ENCODE data around the gene CELF5. TPM values are rescaled to one million over a fixed set of nuclear protein-coding genes. Genes with fewer than 3 reads are reported as not detected.

The CELF5 gene
- total and polyA plus RNA-seq, 10 of the 15 experiments (the other 5 are each of a cell fraction or from before 2014, with no cell fraction given) = 0.01 to 0.04 TPM; not detected in 8

GRCh38 chr19:3248728-3249326, 24.4 kb downstream of the CELF5 start (continued):
- TF ChIP-seq NKRF (conservative IDR thresholded peaks at IDR 0.05) = no peak
- TF ChIP-seq EED (IDR thresholded peaks at IDR 0.05; ENCODE audit: low read depth) = no peak
- no peak for TF ChIP-seq RUNX3 (IDR thresholded peaks at IDR 0.05; ENCODE audit: low read length)
- no peak for TF ChIP-seq CREM (IDR thresholded peaks at IDR 0.05; ENCODE audit: low read depth)

GRCh38 chr19:3249408-3249807, 24.9 kb downstream of the CELF5 start:
- ATAC-seq (peak; percentile 14; the same call in 1 of the 3 replicates), DNase-seq (ENCODE audit: low read depth, low spot score) (no peak), FAIRE-seq (no peak)
- Histone ChIP-seq H3K4me2 (ENCODE audit: control insufficient read depth, insufficient read depth) (no peak overlapping the region), H3K9me3 (replicated peaks; ENCODE audit: control insufficient read depth, insufficient read depth, low read length) (no peaks in the 10 kb centered on the region; the same call in 2 of the 3 replicates), H4K20me1 (ENCODE audit: control insufficient read depth, insufficient read depth) (no peaks in the 10 kb centered on the region), H3K9ac (ENCODE audit: control insufficient read depth, insufficient read depth, low read length) (no peak overlapping the region), H3K4me1 (ENCODE audit: control insufficient read depth, insufficient read depth, low read length) (no peaks in the 10 kb centered on the region), H3K27ac (ENCODE audit: control insufficient read depth, insufficient read depth) (no peak overlapping the region), H3K79me2 (ENCODE audit: control insufficient read depth, insufficient read depth, low read length) (no peaks in the 10 kb centered on the region), H3K27me3 (replicated peaks in 1 of 2; ENCODE audit: control insufficient read depth in 2 of 2, insufficient read depth in 2 of 2, low read length in 1 of 2) (no peaks in the 10 kb centered on the region), H2AFZ (ENCODE audit: control insufficient read depth, low read depth, low read length) (no peak overlapping the region), H3K36me3 (ENCODE audit: control insufficient read depth in 2 of 2, insufficient read depth in 2 of 2, low read length in 1 of 2) (no peaks in the 10 kb centered on the region), H3K4me3 (no peak overlapping the region)
- SMC1A ChIA-PET (ENCODE audit: uncharacterized antibody, unreplicated experiment) = no interaction called here
- RAD21 ChIA-PET (ENCODE audit: unreplicated experiment) = no interaction called here
- no TSS peak for BruUV-seq (replicated peaks)
- no peak for TF ChIP-seq NR2C1 (IDR thresholded peaks at IDR 0.05)
- no peak for TF ChIP-seq FOXK2 (IDR thresholded peaks at IDR 0.05)
- TF ChIP-seq MEF2A (IDR thresholded peaks at IDR 0.05; ENCODE audit: insufficient read depth, low read depth, low read length) = no peak
- TF ChIP-seq MAX (IDR thresholded peaks at IDR 0.05; ENCODE audit: low read depth, low read length) = no peak
- TF ChIP-seq RUNX3 (IDR thresholded peaks at IDR 0.05; ENCODE audit: low read length) = no peak
- no peak for TF ChIP-seq ZNF24 (IDR thresholded peaks at IDR 0.05)
- TF ChIP-seq DPF2 (IDR thresholded peaks at IDR 0.05) = no peak
- intact Hi-C loops (cut with micrococcal nuclease; ENCODE audit: unreplicated experiment) (no loop called here), in situ Hi-C loops (cut with MboI) (no loop called here)
- WGBS (ENCODE audit: insufficient coverage, insufficient replicate concordance, low lambda C conversion rate, missing lambda C conversion rate) = 47% methylated on average over 8 of the region's 10 CpGs
- POLR2A ChIA-PET = no interaction called here
- CTCF ChIA-PET = interaction anchor here (1.8 kb wide), 1 partner anchor 213 kb away, joined by 4 read pairs; no protein-coding TSS in a partner anchor
